ENCODE results near the gene MFAP4.

The MFAP4 gene

GRCh38 chr17:19386974-19387920 lies at the start of gene MFAP4:
Gene MFAP4, minus strand, starts transcription at chr17:19387190. Its CDS starts 35 bp downstream, at chr17:19387155.
- no peak for DNase-seq (ENCODE audit: low read depth, low spot score)
- Histone ChIP-seq H3K36me3 (ENCODE audit: insufficient read depth, insufficient read length, low read length) (peaks cover 40% of the 10 kb centered on the region), H3K9me3 (ENCODE audit: insufficient read depth, low read length) (no peaks in the 10 kb centered on the region), H3K9ac (ENCODE audit: insufficient read length, low read depth) (peak within 1 kb of the TSS; percentile 57), H3K27me3 (ENCODE audit: insufficient read depth, insufficient read length) (no peaks in the 10 kb centered on the region), H3K4me3 (ENCODE audit: insufficient read length, low read depth) (no peak within 1 kb of the TSS), H3K4me1 (ENCODE audit: insufficient read depth, insufficient read length) (peaks cover 22% of the 10 kb centered on the region)
- TF ChIP-seq ZNF274 (IDR thresholded peaks at IDR 0.05; ENCODE audit: low read depth, low read length) (no peak), SUZ12 (IDR thresholded peaks at IDR 0.05; ENCODE audit: extremely low read depth, insufficient read depth, insufficient read length) (no peak), YY1 (IDR thresholded peaks at IDR 0.05; ENCODE audit: insufficient read depth, insufficient read length) (no peak)

- H3K4me3 ChIP-seq (ENCODE audit: insufficient read length, low read depth) = no peak overlapping the region
- TF ChIP-seq YY1 (IDR thresholded peaks at IDR 0.05; ENCODE audit: insufficient read depth, insufficient read length) (no peak), ZNF274 (IDR thresholded peaks at IDR 0.05; ENCODE audit: low read depth, low read length) (no peak), SUZ12 (IDR thresholded peaks at IDR 0.05; ENCODE audit: extremely low read depth, insufficient read depth, insufficient read length) (no peak)
- DNase-seq (ENCODE audit: low read depth, low spot score) = no peak
- peaks cover 4% of the 10 kb centered on the region for H3K4me1 ChIP-seq (ENCODE audit: insufficient read depth, insufficient read length)
- H3K9me3 ChIP-seq (ENCODE audit: insufficient read depth, low read length) = no peaks in the 10 kb centered on the region
- H3K36me3 ChIP-seq (ENCODE audit: insufficient read depth, insufficient read length, low read length) = no peaks in the 10 kb centered on the region
- H3K27me3 ChIP-seq (ENCODE audit: insufficient read depth, insufficient read length) = no peaks in the 10 kb centered on the region
- peak overlapping the region; percentile 44 for H3K9ac ChIP-seq (ENCODE audit: insufficient read length, low read depth)
Observed at GRCh38 chr17:19433727-19434340, 46.8 kb upstream of the MFAP4 start.

GRCh38 chr17:19433255-19433654 lies 46.3 kb upstream of the MFAP4 start:
- Histone ChIP-seq H3K9me3 (ENCODE audit: insufficient read depth, low read length) (no peaks in the 10 kb centered on the region), H3K27me3 (ENCODE audit: insufficient read depth, insufficient read length) (no peaks in the 10 kb centered on the region), H3K9ac (ENCODE audit: insufficient read length, low read depth) (no peak overlapping the region), H3K4me3 (ENCODE audit: insufficient read length, low read depth) (no peak overlapping the region), H3K4me1 (ENCODE audit: insufficient read depth, insufficient read length) (peaks cover 4% of the 10 kb centered on the region), H3K36me3 (ENCODE audit: insufficient read depth, insufficient read length, low read length) (no peaks in the 10 kb centered on the region)
- no peak for TF ChIP-seq ZNF274 (IDR thresholded peaks at IDR 0.05; ENCODE audit: low read depth, low read length)
- TF ChIP-seq YY1 (IDR thresholded peaks at IDR 0.05; ENCODE audit: insufficient read depth, insufficient read length) = no peak
- no peak for TF ChIP-seq SUZ12 (IDR thresholded peaks at IDR 0.05; ENCODE audit: extremely low read depth, insufficient read depth, insufficient read length)
- no peak for DNase-seq (ENCODE audit: low read depth, low spot score)

GRCh38 chr17:19431691-19432090 lies 44.7 kb upstream of the MFAP4 start:
- no peak for TF ChIP-seq SUZ12 (IDR thresholded peaks at IDR 0.05; ENCODE audit: extremely low read depth, insufficient read depth, insufficient read length)
- no peak for TF ChIP-seq ZNF274 (IDR thresholded peaks at IDR 0.05; ENCODE audit: low read depth, low read length)
- no peak for TF ChIP-seq YY1 (IDR thresholded peaks at IDR 0.05; ENCODE audit: insufficient read depth, insufficient read length)

GRCh38 chr17:19426631-19427030 lies 39.6 kb upstream of the MFAP4 start:
- H3K27me3 ChIP-seq (ENCODE audit: insufficient read depth, insufficient read length) = no peaks in the 10 kb centered on the region
- TF ChIP-seq SUZ12 (IDR thresholded peaks at IDR 0.05; ENCODE audit: extremely low read depth, insufficient read depth, insufficient read length) = no peak
- TF ChIP-seq YY1 (IDR thresholded peaks at IDR 0.05; ENCODE audit: insufficient read depth, insufficient read length) = no peak
- no peak for TF ChIP-seq ZNF274 (IDR thresholded peaks at IDR 0.05; ENCODE audit: low read depth, low read length)
- peak; percentile 35 for DNase-seq (ENCODE audit: low read depth, low spot score)
- H3K4me3 ChIP-seq (ENCODE audit: insufficient read length, low read depth) = no peak overlapping the region
- no peaks in the 10 kb centered on the region for H3K36me3 ChIP-seq (ENCODE audit: insufficient read depth, insufficient read length, low read length)
- no peaks in the 10 kb centered on the region for H3K4me1 ChIP-seq (ENCODE audit: insufficient read depth, insufficient read length)
- no peaks in the 10 kb centered on the region for H3K9me3 ChIP-seq (ENCODE audit: insufficient read depth, low read length)
- H3K9ac ChIP-seq (ENCODE audit: insufficient read length, low read depth) = no peak overlapping the region

More at GRCh38 chr17:19431691-19432090, 44.7 kb upstream of the MFAP4 start:
- Histone ChIP-seq H3K9ac (ENCODE audit: insufficient read length, low read depth) (no peak overlapping the region), H3K4me1 (ENCODE audit: insufficient read depth, insufficient read length) (peaks cover 4% of the 10 kb centered on the region), H3K27me3 (ENCODE audit: insufficient read depth, insufficient read length) (no peaks in the 10 kb centered on the region), H3K9me3 (ENCODE audit: insufficient read depth, low read length) (no peaks in the 10 kb centered on the region), H3K4me3 (ENCODE audit: insufficient read length, low read depth) (no peak overlapping the region), H3K36me3 (ENCODE audit: insufficient read depth, insufficient read length, low read length) (no peaks in the 10 kb centered on the region)
- no peak for DNase-seq (ENCODE audit: low read depth, low spot score)

GRCh38 chr17:19424934-19425868 lies 38.2 kb upstream of the MFAP4 start:
- no peak overlapping the region for H3K9ac ChIP-seq (ENCODE audit: insufficient read length, low read depth)
- no peaks in the 10 kb centered on the region for H3K4me1 ChIP-seq (ENCODE audit: insufficient read depth, insufficient read length)
- no peak for DNase-seq (ENCODE audit: low read depth, low spot score)
- no peaks in the 10 kb centered on the region for H3K9me3 ChIP-seq (ENCODE audit: insufficient read depth, low read length)
- H3K27me3 ChIP-seq (ENCODE audit: insufficient read depth, insufficient read length) = no peaks in the 10 kb centered on the region
- no peaks in the 10 kb centered on the region for H3K36me3 ChIP-seq (ENCODE audit: insufficient read depth, insufficient read length, low read length)
- TF ChIP-seq ZNF274 (IDR thresholded peaks at IDR 0.05; ENCODE audit: low read depth, low read length) (no peak), SUZ12 (IDR thresholded peaks at IDR 0.05; ENCODE audit: extremely low read depth, insufficient read depth, insufficient read length) (no peak), YY1 (IDR thresholded peaks at IDR 0.05; ENCODE audit: insufficient read depth, insufficient read length) (no peak)
- H3K4me3 ChIP-seq (ENCODE audit: insufficient read length, low read depth) = no peak overlapping the region
